Smooth muscle cell (in vitro differentiated cells): ENCODE data around the gene ABHD8. TPM values are rescaled to one million over a fixed set of nuclear protein-coding genes. Genes with fewer than 3 reads are reported as not detected.

Source experiments
- DNase-seq: peaks from one replicate; lab custom pipeline; 2025; ENCODE audit not compliant: unreplicated experiment; lab: John Stamatoyannopoulos, UW
- H2AFZ ChIP-seq: fragments of 200-600 bp; sonication (generic); 2 replicates; pipeline ENCODE4 v1.6.0; 2016; ENCODE audit warnings: antibody characterized with exemption, low read depth, mild to moderate bottlenecking
- H3F3A ChIP-seq: fragments of 200-600 bp; sonication (generic); 2 replicates; pipeline ENCODE4 v1.6.0; 2017; ENCODE audit warnings: antibody characterized with exemption, low read depth
- H3K27ac ChIP-seq: fragments of 200-600 bp; sonication (generic); 2 replicates; pipeline ENCODE4 v1.5.1; 2016; ENCODE audit warnings: low read depth, mild to moderate bottlenecking
- H3K27me3 ChIP-seq: fragments of 200-600 bp; sonication (generic); 2 replicates; pipeline ENCODE4 v1.6.1; 2016; ENCODE audit warnings: low read depth, mild to moderate bottlenecking
- H3K36me3 ChIP-seq: fragments of 200-600 bp; sonication (generic); 2 replicates; pipeline ENCODE4 v1.5.1; 2016; ENCODE audit warnings: low read depth
- H3K4me1 ChIP-seq: fragments of 200-600 bp; sonication (generic); 2 replicates; pipeline ENCODE4 v1.5.1; 2016; ENCODE audit warnings: low read depth
- H3K4me2 ChIP-seq: fragments of 200-600 bp; sonication (generic); 2 replicates; pipeline ENCODE4 v1.6.0; 2016; ENCODE audit warnings: mild to moderate bottlenecking
- H3K4me3 ChIP-seq: fragments of 200-600 bp; sonication (generic); 2 replicates; pipeline ENCODE4 v1.5.1; 2016; ENCODE audit warnings: mild to moderate bottlenecking
- H3K79me2 ChIP-seq: fragments of 200-600 bp; sonication (generic); 2 replicates; pipeline ENCODE4 v1.6.0; 2016; ENCODE audit warnings: low read depth, mild to moderate bottlenecking
- H3K9ac ChIP-seq: fragments of 200-600 bp; sonication (generic); 2 replicates; pipeline ENCODE4 v1.6.0; 2016; ENCODE audit warnings: low read depth
- H3K9me3 ChIP-seq: fragments of 200-600 bp; sonication (generic); replicated peaks from 2 replicates; pipeline ENCODE4 v1.5.1; 2016; ENCODE audit warnings: low read depth
- H4K20me1 ChIP-seq: fragments of 200-600 bp; sonication (generic); 2 replicates; pipeline ENCODE4 v1.6.0; 2016; ENCODE audit warnings: low read depth
- WGBS: methylation state at CpG from one replicate; pipeline ENCODE4 v1.1.7; 2016; ENCODE audit warnings: low lambda C conversion rate; 5-methylcytosine and 5-hydroxymethylcytosine counted together
- polyA plus RNA-seq: library from polyadenylated mRNA; unstranded; fragments of >200 nt; fragmentation: Nextera tagmentation; extraction: Ambion mirVana; gene quantifications from 2 replicates; pipeline ENCODE4 v1.2.1, GENCODE V29; 2016
- total RNA-seq: library from RNA; depleted of rRNA; stranded (reverse); fragments of >200 nt; gene quantifications from 2 replicates; pipeline ENCODE4 v1.2.3, GENCODE V29; 2014
- TF ChIP-seq, protein P1 (sequence below): fragments of 200-600 bp; sonication (generic); IDR thresholded peaks from 2 replicates; pipeline ENCODE4 v1.5.1; 2017; ENCODE audit warnings: borderline replicate concordance, mild to moderate bottlenecking, antibody characterized with exemption; ENCODE audit not compliant: insufficient read depth, poor library complexity, severe bottlenecking

ABHD8 gene
- total and polyA plus RNA-seq, 2 experiments from 2014 or later = 9.2 to 15.1 TPM

DNA sequence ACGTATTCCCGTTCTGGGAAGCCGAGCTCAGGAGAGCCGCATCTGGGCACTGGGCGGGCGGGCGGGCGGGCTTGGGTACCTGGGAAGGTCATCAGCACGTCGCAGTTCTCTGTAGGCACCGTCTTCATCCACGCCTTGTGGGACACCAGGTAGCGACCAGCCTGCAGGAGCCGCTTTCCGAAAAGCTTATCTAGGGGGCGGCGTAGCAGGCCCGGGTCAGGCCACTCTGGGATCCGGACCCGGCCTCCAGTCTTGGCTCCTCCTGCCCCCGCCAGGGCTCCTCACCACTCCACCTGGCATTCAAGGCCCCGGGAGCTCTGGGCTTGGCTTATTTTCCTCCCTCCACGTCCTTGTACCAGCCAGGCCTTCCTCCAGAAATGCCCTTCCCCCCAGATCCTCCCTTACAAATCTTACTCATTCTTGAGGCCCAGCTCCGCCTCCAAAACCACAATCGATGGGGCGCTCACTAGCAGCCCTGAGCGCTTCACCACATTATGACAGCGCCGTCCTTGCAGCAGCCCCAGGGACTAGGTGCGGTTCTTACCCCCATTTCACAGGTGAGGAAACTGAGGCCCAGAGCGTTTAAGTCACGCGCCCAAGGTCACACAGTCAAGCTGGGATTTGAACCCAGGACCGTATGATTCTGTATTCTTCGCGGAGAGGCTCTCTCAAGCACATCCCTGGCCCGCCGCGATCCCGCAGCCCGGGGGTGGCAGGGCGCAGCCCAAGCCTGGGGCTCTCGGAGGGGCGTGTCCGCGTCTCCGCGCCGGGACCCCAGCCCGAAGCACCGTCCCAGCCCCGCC, 30.6 kb upstream of the ABHD8 start:
- peak overlapping the region; percentile 68 for H2AFZ ChIP-seq
- peak overlapping the region; percentile 92 for H3K4me2 ChIP-seq
- no peaks in the 10 kb centered on the region for H3K79me2 ChIP-seq
- H3K36me3 ChIP-seq = no peaks in the 10 kb centered on the region
- H3K9me3 ChIP-seq = no peaks in the 10 kb centered on the region
- WGBS = 32% methylated on average over 49 of the region's 52 CpGs
- H3K4me1 ChIP-seq = peaks cover 9% of the 10 kb centered on the region
- no peak for DNase-seq
- H3K9ac ChIP-seq = peak overlapping the region; percentile 51
- TF ChIP-seq, protein P1, sequence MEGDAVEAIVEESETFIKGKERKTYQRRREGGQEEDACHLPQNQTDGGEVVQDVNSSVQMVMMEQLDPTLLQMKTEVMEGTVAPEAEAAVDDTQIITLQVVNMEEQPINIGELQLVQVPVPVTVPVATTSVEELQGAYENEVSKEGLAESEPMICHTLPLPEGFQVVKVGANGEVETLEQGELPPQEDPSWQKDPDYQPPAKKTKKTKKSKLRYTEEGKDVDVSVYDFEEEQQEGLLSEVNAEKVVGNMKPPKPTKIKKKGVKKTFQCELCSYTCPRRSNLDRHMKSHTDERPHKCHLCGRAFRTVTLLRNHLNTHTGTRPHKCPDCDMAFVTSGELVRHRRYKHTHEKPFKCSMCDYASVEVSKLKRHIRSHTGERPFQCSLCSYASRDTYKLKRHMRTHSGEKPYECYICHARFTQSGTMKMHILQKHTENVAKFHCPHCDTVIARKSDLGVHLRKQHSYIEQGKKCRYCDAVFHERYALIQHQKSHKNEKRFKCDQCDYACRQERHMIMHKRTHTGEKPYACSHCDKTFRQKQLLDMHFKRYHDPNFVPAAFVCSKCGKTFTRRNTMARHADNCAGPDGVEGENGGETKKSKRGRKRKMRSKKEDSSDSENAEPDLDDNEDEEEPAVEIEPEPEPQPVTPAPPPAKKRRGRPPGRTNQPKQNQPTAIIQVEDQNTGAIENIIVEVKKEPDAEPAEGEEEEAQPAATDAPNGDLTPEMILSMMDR = no peak
- H3K27me3 ChIP-seq = peaks cover 20% of the 10 kb centered on the region
- no peaks in the 10 kb centered on the region for H3F3A ChIP-seq
- no peak overlapping the region for H3K27ac ChIP-seq
- peaks cover 13% of the 10 kb centered on the region for H4K20me1 ChIP-seq
- peak overlapping the region; percentile 84 for H3K4me3 ChIP-seq

DNA sequence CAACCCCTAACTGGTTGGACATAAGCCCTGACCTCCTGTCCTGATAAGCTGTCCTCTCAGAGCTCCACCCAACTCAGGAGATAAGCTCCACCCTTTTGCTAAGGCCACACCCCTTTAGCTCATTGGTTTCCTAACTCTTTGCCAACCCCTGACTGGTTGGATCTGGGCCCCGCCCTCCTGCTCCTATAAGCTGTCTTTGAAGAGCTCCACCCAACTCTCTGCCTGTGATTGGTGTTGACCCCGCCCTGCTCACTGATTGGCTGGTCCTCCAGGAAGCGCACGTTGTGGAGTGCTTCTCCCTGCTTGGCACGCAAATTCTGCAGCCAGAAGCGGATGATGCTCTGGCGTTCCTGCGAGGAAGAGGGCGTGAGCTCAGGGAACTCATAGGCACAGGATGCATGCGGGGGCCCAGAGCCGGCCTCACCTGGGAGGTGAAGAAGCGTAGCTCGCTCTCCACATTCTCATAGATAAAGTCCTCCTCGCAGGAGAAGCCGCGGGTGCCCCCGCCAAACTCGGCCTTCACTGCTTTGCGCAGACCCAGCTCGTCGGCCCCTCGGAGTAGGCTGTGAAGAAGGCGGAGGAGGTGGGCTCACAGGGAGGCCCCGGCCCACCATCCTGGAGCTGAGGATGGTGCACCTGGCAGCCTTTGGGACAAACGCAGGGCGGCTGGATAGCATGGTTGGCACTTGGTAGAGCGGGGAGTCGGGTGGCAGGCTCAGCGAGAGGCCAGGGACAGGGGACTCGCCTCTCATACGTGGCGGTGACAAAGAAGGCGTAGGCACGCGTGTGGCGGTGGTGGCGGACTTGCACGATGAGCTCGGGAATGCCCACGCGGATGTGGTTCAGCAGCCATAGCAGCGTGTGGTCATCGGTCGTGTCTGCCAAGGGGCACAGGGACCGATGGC, 29.7 kb upstream of the ABHD8 start:
- Histone ChIP-seq H3K4me1 (peaks cover 10% of the 10 kb centered on the region), H3K4me2 (no peak overlapping the region), H3K27me3 (peaks cover 24% of the 10 kb centered on the region), H3K79me2 (no peaks in the 10 kb centered on the region), H2AFZ (no peak overlapping the region), H3K9ac (no peak overlapping the region), H3K9me3 (no peaks in the 10 kb centered on the region), H3K27ac (no peak overlapping the region), H4K20me1 (peaks cover 13% of the 10 kb centered on the region), H3K36me3 (no peaks in the 10 kb centered on the region), H3K4me3 (no peak overlapping the region), H3F3A (no peaks in the 10 kb centered on the region)
- TF ChIP-seq, protein P1 = no peak
- no peak for DNase-seq
- 97% methylated on average over 45 of the region's 45 CpGs for WGBS

DNA sequence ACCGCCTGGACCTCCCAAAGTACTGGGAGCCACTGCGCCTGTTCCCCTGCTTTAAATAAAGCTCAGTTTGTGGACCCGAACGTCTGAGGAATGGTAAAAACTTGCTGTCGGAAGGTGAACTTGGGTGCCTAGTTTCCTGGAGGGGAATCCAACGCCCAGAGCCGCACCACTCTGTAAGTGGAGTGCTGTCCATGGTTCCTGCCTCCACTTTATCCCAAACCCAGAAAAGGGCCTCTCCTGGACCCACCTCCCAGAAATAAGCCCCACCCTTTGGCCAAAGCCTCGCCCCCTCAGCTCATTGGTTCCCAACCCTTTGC, 29.1 kb upstream of the ABHD8 start:
- H3K9me3 ChIP-seq = no peaks in the 10 kb centered on the region
- peaks cover 24% of the 10 kb centered on the region for H3K27me3 ChIP-seq
- no peak overlapping the region for H3K4me3 ChIP-seq
- no peak overlapping the region for H2AFZ ChIP-seq
- no peak overlapping the region for H3K27ac ChIP-seq
- TF ChIP-seq, protein P1 = no peak
- H3F3A ChIP-seq = no peaks in the 10 kb centered on the region
- no peak overlapping the region for H3K9ac ChIP-seq
- DNase-seq = no peak
- peaks cover 13% of the 10 kb centered on the region for H4K20me1 ChIP-seq
- no peaks in the 10 kb centered on the region for H3K36me3 ChIP-seq
- H3K79me2 ChIP-seq = no peaks in the 10 kb centered on the region
- 93% methylated on average over 8 of the region's 8 CpGs for WGBS
- no peak overlapping the region for H3K4me2 ChIP-seq
- H3K4me1 ChIP-seq = peaks cover 10% of the 10 kb centered on the region
